ENCODE data around the gene P2RY2. TPM values are rescaled to one million over a fixed set of nuclear protein-coding genes. Genes with fewer than 3 reads are reported as not detected.

Gene P2RY2
- total RNA-seq, 4 donors from 2014 or later = 0.17 to 0.57 TPM; not detected in 2

DNA sequence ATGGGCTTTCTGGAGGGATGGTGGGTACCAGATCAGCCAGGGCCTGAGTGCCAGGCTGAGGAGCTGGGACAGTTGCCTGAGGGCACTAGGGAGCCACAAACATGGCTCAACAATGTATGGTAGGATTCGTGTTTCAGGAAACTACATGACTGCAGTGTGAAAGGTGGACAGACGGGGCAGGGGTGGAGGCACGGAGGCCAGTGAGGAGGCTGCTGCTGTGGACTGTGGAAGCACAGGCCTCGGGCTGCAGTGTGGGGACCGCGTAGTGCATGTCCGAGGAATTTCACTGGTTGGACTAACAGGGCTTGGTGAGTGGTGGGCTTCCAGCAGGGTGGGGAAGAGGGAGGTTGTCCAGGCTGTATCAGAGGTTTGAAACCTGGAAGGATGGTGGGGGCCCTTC is 7.8 kb downstream of the P2RY2 start:
- TF ChIP-seq, protein P1, sequence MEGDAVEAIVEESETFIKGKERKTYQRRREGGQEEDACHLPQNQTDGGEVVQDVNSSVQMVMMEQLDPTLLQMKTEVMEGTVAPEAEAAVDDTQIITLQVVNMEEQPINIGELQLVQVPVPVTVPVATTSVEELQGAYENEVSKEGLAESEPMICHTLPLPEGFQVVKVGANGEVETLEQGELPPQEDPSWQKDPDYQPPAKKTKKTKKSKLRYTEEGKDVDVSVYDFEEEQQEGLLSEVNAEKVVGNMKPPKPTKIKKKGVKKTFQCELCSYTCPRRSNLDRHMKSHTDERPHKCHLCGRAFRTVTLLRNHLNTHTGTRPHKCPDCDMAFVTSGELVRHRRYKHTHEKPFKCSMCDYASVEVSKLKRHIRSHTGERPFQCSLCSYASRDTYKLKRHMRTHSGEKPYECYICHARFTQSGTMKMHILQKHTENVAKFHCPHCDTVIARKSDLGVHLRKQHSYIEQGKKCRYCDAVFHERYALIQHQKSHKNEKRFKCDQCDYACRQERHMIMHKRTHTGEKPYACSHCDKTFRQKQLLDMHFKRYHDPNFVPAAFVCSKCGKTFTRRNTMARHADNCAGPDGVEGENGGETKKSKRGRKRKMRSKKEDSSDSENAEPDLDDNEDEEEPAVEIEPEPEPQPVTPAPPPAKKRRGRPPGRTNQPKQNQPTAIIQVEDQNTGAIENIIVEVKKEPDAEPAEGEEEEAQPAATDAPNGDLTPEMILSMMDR (IDR thresholded peaks at IDR 0.05; ENCODE audit: low read depth) = no peak

DNA sequence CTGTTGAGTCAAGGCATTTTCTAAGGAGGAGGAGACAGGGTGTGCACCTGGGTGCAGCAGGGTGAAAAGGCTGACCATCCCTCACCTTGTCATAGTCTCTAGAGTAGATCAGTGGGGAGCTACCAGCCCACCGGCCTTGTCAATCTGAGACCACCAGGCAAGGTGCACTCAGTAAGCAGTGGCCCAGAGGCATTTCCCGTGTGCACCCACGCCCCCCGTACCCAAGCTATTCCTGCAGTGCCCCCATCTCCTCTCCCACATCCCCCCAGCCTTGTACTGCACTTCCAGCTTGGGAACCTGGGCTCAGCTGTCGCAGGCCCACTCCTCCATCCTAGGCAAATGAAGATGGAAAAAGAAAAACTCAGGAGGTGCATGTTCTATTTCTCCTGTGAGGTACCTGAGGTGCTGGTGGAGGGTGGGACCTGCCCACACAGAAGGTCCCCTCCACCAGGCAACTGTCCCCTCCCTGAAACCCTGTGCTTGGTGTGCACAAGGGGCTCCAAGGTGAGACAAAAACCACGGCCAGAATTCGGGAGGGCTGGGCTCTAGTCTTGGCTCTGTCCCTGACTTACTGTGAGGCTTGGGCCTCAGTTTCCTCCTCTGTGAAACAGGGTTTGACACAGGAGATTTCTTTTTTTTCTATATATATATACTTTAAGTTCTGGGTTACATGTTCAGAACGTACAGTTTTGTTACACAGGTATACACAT is 8.4 kb downstream of the P2RY2 start:
- TF ChIP-seq, protein P1 (IDR thresholded peaks at IDR 0.05; ENCODE audit: low read depth) = no peak

GRCh38 chr11:73227571-73228211 is 9.6 kb downstream of the P2RY2 start:
- TF ChIP-seq, protein P1 (IDR thresholded peaks at IDR 0.05; ENCODE audit: low read depth) = no peak

GRCh38 chr11:73228268-73229134 is 10.4 kb downstream of the P2RY2 start:
- TF ChIP-seq, protein P1 (IDR thresholded peaks at IDR 0.05; ENCODE audit: low read depth) = no peak

DNA sequence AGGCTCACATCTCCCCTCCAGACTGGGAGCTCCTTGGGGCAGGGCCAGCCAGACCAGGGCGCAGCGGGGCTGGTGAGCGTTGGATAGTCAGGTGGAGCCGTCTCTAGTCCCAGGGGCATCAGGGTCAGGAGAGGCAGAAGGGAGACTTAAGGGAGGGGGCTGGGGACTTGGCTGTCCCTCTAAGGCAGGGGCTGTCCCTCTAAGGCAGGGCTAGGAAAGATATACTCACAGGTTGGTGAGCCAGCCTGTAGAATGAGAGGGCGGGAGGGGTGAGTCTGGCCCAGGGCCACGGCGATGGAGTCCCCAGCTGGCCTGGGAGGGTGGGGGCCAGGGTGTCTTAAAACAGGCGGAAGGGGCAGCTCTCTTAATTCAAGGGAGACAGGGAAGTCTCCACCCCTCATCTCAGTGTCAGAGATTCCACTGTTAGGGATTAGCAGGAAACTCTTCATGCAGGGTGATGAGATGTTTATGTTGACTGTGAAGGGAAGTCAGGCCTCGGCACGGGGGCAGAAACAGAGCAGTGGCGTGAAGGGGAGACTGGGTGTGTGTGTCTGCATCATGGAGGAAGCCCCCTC is 11.3 kb downstream of the P2RY2 start:
- TF ChIP-seq, protein P1 (IDR thresholded peaks at IDR 0.05; ENCODE audit: low read depth) = no peak

DNA sequence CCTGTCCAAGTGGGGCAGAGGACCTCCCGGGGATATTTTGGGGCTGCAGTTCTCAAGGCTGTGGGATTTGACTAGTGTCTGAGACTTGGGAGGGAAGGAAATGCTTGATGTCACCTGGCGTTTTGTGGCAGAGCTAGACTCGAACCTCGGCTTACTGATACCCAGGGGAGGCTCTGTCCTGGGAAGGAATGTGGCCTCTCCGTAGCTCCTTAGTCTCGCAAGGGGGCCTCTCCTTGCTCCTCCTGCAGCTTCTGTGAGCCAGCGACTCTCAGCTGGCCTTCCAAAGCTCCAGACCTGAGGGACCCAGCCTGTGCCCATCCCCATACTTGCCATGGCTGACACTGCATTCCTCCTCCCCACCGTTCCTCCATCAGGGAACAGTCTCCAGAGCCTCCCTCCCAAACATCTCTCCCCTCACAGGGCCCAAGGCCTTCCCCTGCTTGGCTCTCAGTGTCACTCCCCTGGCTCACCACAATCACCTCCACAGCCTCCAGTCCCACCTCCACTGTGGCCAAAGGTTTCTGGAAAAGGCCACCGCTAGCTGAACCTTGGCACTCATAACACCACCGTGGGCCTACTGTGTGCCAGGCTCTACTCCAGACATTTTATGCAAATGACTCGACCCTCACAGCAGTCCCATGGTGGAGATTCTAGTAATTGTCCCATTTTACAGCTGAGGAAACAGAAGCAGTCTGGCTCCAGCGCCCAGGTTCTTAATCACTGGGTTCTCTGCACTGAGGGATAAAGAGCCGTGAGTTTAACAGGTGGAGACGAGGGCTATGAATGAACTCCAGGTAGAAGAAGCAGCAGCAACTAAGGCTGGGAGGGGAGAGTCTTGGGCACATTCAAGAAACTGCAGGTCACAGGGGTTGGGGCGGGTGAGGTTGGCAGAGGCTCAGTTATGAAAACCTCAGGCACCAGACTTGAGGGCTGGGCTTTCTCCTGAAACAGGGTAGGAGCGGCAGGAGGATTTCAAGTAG is 12.1 kb downstream of the P2RY2 start:
- TF ChIP-seq, protein P1 (IDR thresholded peaks at IDR 0.05; ENCODE audit: low read depth) = no peak
